Spleen (tissue), 11 donors: ENCODE results near the gene MUC4. TPM values are rescaled to one million over a fixed set of nuclear protein-coding genes. Genes with fewer than 3 reads are reported as not detected.
A peak's percentile ranks its signal among the peaks of the same experiment; 100 is the strongest.
"Not testable (repeated sequence)": the region's sequence is repeated elsewhere in the genome, so short reads cannot be mapped to it uniquely, and the experiment has no call there.

Source experiments
- DNase-seq: peaks from one replicate; pipeline ENCODE4 v3.0.0-alpha.2; 2020
- H3K27ac ChIP-seq, 8 donors: fragments of 200-600 bp; sonication (generic) in 7 of 8; 1 replicate in 4 of 8; 2 replicates in 4 of 8; pipeline versions ENCODE4 v1.5.0 to v1.8.0; 2016 to 2021; ENCODE audit warnings: inconsistent platforms in 4 of 8, mild to moderate bottlenecking in 4 of 8, moderate library complexity in 1 of 8
- H3K27me3 ChIP-seq, 7 donors: fragments of 200-600 bp; sonication (generic) in 6 of 7; replicated peaks in 1 of 7; 1 replicate in 4 of 7; 2 replicates in 3 of 7; pipeline versions ENCODE4 v1.5.0 to v1.8.0; 2016 to 2021; ENCODE audit warnings: inconsistent platforms in 3 of 7, mild to moderate bottlenecking in 1 of 7
- H3K36me3 ChIP-seq, 6 donors: fragments of 200-600 bp; sonication (generic) in 5 of 6; 1 replicate in 4 of 6; 2 replicates in 2 of 6; pipeline versions ENCODE4 v1.5.0 to v1.8.0; 2016 to 2021; ENCODE audit warnings: inconsistent platforms in 2 of 6
- H3K4me1 ChIP-seq, 6 donors: fragments of 200-600 bp; sonication (generic) in 5 of 6; 1 replicate in 3 of 6; 2 replicates in 3 of 6; pipeline versions ENCODE4 v1.5.0 to v1.8.0; 2016 to 2021; ENCODE audit warnings: inconsistent platforms in 3 of 6
- H3K4me3 ChIP-seq, 8 donors: fragments of 200-600 bp; sonication (generic) in 7 of 8; 1 replicate in 4 of 8; 2 replicates in 4 of 8; pipeline versions ENCODE4 v1.5.0 to v1.8.0; 2016 to 2021; ENCODE audit warnings: inconsistent platforms in 4 of 8, mild to moderate bottlenecking in 4 of 8, moderate library complexity in 2 of 8
- H3K9me3 ChIP-seq, 8 donors: fragments of 200-600 bp; sonication (generic) in 7 of 8; 1 replicate in 4 of 8; 2 replicates in 4 of 8; pipeline versions ENCODE4 v1.5.0 to v1.8.0; 2016 to 2021; ENCODE audit warnings: inconsistent platforms in 4 of 8
- CTCF ChIP-seq, 11 experiments: fragments of 200-600 bp in 7 of 11; fragments of 450-650 bp in 4 of 11; sonication (generic) in 4 of 11; IDR thresholded peaks in 8 of 11; conservative IDR thresholded peaks in 3 of 11; 1 replicate in 7 of 11; 2 replicates in 4 of 11; pipeline versions ENCODE4 v1.4.0 to v1.8.0; 2016 to 2021; ENCODE audit warnings: antibody characterized with exemption in 11 of 11, inconsistent platforms in 4 of 11, mild to moderate bottlenecking in 1 of 11
- POLR2A ChIP-seq, 3 donors: fragments of 450-650 bp; IDR thresholded peaks; one replicate each; pipeline ENCODE4 v1.5.1; 2017; ENCODE audit warnings: antibody characterized with exemption in 3 of 3, mild to moderate bottlenecking in 1 of 3
- POLR2AphosphoS5 ChIP-seq, 3 donors: sonication (generic); formaldehyde crosslinking; IDR thresholded peaks; one replicate each; pipeline ENCODE4 v1.5.1; 2017; ENCODE audit warnings: antibody characterized with exemption in 3 of 3
- WGBS, 5 donors: extraction: QIAGEN DNeasy Blood & Tissue Kit in 3 of 5; methylation state at CpG; one replicate each; pipeline versions ENCODE4 v1.1.5 to v1.1.7; 2013 to 2018; 5-methylcytosine and 5-hydroxymethylcytosine counted together
- intact Hi-C: fragments of 100-400 bp; cut with DNase I; formaldehyde crosslinking; loops from one replicate; pipeline ENCODE4 v1.15.0; 2023; ENCODE audit warnings: low total_unique reads
- polyA plus RNA-seq, 3 donors: library from polyadenylated mRNA; stranded (reverse); fragments of 200-250 nt; gene quantifications; one replicate each; pipeline ENCODE4 v1.2.1, GENCODE V29; 2013
- total RNA-seq, 7 donors: library from RNA; depleted of rRNA in 3 of 7; stranded (reverse); fragments of >200 nt in 3 of 7; fragmentation: NEBNext Ultra II Directional in 4 of 7; extraction: Animal tissue kit (Norgen Biotek cat#: 25700) in 4 of 7; gene quantifications; one replicate each; pipeline versions ENCODE4 v1.1.0 to v1.2.1, GENCODE V29; 2016 to 2021
- donor health status: healthy with polysubstance abuse.
- donor health status: DM: no; HTN: no; CAD: no; lungs with moderate emphysema.
- donor health status: DM: no; HTN: no; CAD: no.
- donor health status: Bipolar disorder and iron deficiency.
- donor health status: healthy.
- donor health status: DM: no; HTN: no; CAD: no.
- donor health status: DM: yes; HTN: yes; CAD: no.

The MUC4 gene
- total and polyA plus RNA-seq, 10 donors = 0.02 to 0.03 TPM; not detected in 8

DNA sequence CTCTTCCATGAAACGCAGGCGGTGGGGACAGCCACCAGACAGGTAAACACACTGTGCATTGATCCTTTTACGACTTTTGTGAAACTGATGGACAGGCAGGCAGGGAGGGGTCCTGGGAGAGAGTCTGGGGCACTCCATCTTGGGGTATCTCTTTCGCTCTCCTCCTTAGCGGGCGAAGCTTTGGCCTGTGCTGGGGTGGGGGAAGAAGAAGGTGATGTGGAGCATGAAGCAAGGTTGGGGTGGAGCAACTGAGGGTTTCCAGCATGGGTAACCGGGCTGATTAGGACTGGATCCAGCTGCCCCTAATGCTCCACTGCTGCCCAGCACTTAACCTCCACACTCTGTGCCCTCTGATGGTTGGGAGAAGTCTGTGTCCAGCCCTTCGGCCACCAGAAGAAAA, 65.4 kb downstream of the MUC4 start:
- no peak overlapping the region for H3K27ac ChIP-seq
- intact Hi-C loops = no loop called here
- peaks cover 0 to 25% (median 0%) of the 10 kb centered on the region in 7 donors for H3K27me3 ChIP-seq
- peak; percentile 15 for DNase-seq
- TF ChIP-seq CTCF (IDR thresholded peaks at IDR 0.05 in 8 of 11, conservative IDR thresholded peaks at IDR 0.05 in 3 of 11) = no peak
- H3K4me1 ChIP-seq = peaks cover 0 to 16% (median 4%) of the 10 kb centered on the region in 6 donors
- H3K4me3 ChIP-seq = no peak overlapping the region
- H3K9me3 ChIP-seq = no peaks in the 10 kb centered on the region
- WGBS, 5 donors = 75 to 81% (median 80%) methylated on average over 8 of the region's 8 CpGs
- H3K36me3 ChIP-seq = no peaks in the 10 kb centered on the region

- H3K4me3 ChIP-seq = no peak overlapping the region
Observed at GRCh38 chr3:195744437-195744836, 67.3 kb downstream of the MUC4 start.

GRCh38 chr3:195739561-195740111, 72.1 kb downstream of the MUC4 start:
- peaks cover 0 to 31% (median 0%) of the 10 kb centered on the region in 6 donors for H3K36me3 ChIP-seq
- H3K27me3 ChIP-seq = no peaks in the 10 kb centered on the region
- no peak overlapping the region for H3K27ac ChIP-seq
- 78 to 94% (median 82%) methylated on average over 12 to 13 of the region's 13 CpGs for WGBS, 5 donors
- no peaks in the 10 kb centered on the region for H3K9me3 ChIP-seq
- DNase-seq = no peak
- no peaks in the 10 kb centered on the region for H3K4me1 ChIP-seq
- intact Hi-C loops = no loop called here
- TF ChIP-seq POLR2A (IDR thresholded peaks at IDR 0.05) = no peak
- TF ChIP-seq POLR2AphosphoS5 (IDR thresholded peaks at IDR 0.05) = no peak
- no peak for TF ChIP-seq CTCF (IDR thresholded peaks at IDR 0.05 in 8 of 11, conservative IDR thresholded peaks at IDR 0.05 in 3 of 11)
- no peak overlapping the region for H3K4me3 ChIP-seq

More at GRCh38 chr3:195744437-195744836, 67.3 kb downstream of the MUC4 start:
- WGBS, 5 donors = 74 to 89% (median 80%) methylated on average over 4 of the region's 4 CpGs
- H3K27ac ChIP-seq = no peak overlapping the region
- no peak for DNase-seq
- no peaks in the 10 kb centered on the region for H3K36me3 ChIP-seq
- intact Hi-C loops = no loop called here
- TF ChIP-seq CTCF (IDR thresholded peaks at IDR 0.05 in 8 of 11, conservative IDR thresholded peaks at IDR 0.05 in 3 of 11) (no peak), POLR2A (IDR thresholded peaks at IDR 0.05) (no peak), POLR2AphosphoS5 (IDR thresholded peaks at IDR 0.05) (no peak)
- H3K4me1 ChIP-seq = peaks cover 0 to 16% (median 4%) of the 10 kb centered on the region in 6 donors
- no peaks in the 10 kb centered on the region for H3K9me3 ChIP-seq
- peaks cover 0 to 25% (median 0%) of the 10 kb centered on the region in 7 donors for H3K27me3 ChIP-seq

- H3K36me3 ChIP-seq = peaks cover 0 to 41% (median 0%) of the 10 kb centered on the region in 6 donors
- H3K27me3 ChIP-seq = no peaks in the 10 kb centered on the region
- no peaks in the 10 kb centered on the region for H3K4me1 ChIP-seq
- TF ChIP-seq CTCF (IDR thresholded peaks at IDR 0.05 in 8 of 11, conservative IDR thresholded peaks at IDR 0.05 in 3 of 11) = no peak
- TF ChIP-seq POLR2AphosphoS5 (IDR thresholded peaks at IDR 0.05) = no peak
- TF ChIP-seq POLR2A (IDR thresholded peaks at IDR 0.05) = no peak
- WGBS, 5 donors = 81 to 91% (median 88%) methylated on average over 13 to 14 of the region's 14 CpGs
- H3K4me3 ChIP-seq = no peak overlapping the region
- H3K27ac ChIP-seq = no peak overlapping the region
- no peaks in the 10 kb centered on the region for H3K9me3 ChIP-seq
- intact Hi-C loops = no loop called here
- DNase-seq = no peak
Observed at GRCh38 chr3:195738274-195739044, 73.3 kb downstream of the MUC4 start.

DNA sequence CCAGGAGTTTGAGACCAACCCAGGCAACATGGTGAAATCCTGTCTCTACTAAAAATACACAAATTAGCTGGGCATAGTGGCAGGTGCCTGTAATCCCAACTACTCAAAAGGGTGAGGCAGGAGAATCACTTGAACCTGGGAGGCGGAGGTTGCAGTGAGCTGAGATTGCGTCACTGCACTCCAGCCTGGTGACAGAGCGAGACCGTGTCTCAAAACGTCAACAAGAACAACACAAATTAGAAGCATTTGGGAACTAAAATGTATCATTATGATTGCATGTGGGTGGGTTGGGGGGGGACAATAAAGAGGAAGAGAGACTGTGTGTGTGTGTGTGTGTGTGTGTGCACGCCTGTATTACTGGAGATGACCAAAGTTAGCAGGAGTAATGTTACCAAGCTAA, 73.9 kb downstream of the MUC4 start:
- H3K9me3 ChIP-seq, H3K4me1 ChIP-seq, DNase-seq, intact Hi-C loops, H3K4me3 ChIP-seq, H3K27ac ChIP-seq, H3K27me3 ChIP-seq: not testable (repeated sequence)
- peaks cover 0 to 48% (median 0%) of the 10 kb centered on the region in 6 donors for H3K36me3 ChIP-seq
- WGBS, 5 donors = 61 to 86% (median 72%) methylated on average over 6 of the region's 6 CpGs
